ENCODE measurements around the gene SLC25A33. TPM values are rescaled to one million over a fixed set of nuclear protein-coding genes. Genes with fewer than 3 reads are reported as not detected.

SLC25A33 gene
- total RNA-seq, 1 experiment from 2014 or later = 9.4 TPM

DNA sequence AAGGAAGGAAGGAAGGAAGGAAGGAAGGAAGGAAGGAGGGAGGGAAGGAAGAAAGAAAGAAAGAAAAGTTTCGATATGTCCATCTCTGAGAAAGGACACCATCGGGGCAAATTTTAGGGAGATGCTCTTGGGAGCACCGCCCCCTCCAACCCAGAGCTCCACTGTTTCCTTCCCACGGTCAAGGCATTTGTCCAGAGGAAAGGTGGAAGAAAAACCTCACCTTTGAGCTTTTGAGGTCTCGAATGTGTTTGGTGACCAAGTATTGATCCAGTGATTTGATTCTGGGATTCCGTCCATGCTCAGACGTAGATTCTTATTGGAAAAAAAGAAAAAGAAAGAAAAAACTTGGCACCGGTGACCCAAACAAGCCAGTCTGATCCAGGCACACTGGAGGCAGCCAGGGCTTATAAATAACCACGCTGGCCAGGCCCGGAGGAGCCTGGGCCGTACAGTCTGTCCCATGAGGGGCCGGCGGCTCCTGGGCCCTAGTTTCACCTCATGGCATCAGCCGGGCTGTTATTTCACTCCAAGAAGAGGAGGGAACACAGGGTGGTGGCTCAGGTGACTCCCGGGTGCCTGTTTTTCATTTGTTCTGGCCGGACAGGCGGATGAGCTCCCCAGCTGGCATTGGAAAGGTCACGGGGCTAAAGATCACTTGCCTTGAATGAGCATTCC lies 36.1 kb upstream of the SLC25A33 start:
- Histone ChIP-seq H3K4me1 (ENCODE audit: insufficient read depth, low read length) (no peaks in the 10 kb centered on the region), H2AFZ (ENCODE audit: low read length) (no peak overlapping the region), H3K56ac (ENCODE audit: insufficient read length, low read depth, low read length) (no peak overlapping the region), H3K27me3 (ENCODE audit: insufficient read depth, low read length) (no peaks in the 10 kb centered on the region), H4K8ac (replicated peaks; ENCODE audit: insufficient read length, low read depth, low read length) (no peak overlapping the region), H3K18ac (ENCODE audit: insufficient read length, low read depth, low read length) (no peak overlapping the region), H2AK5ac (ENCODE audit: insufficient read length, low read length) (no peak overlapping the region), H2BK20ac (ENCODE audit: low read depth, low read length, poor library complexity, severe bottlenecking) (no peak overlapping the region), H3K79me2 (ENCODE audit: insufficient read depth, low read length) (no peaks in the 10 kb centered on the region), H4K5ac (ENCODE audit: insufficient read length, low read depth, low read length) (no peak overlapping the region), H3K9me3 (ENCODE audit: control insufficient read depth, low read depth, low read length) (no peaks in the 10 kb centered on the region), H2BK12ac (ENCODE audit: insufficient read length, low read depth, low read length) (no peak overlapping the region), H2BK5ac (ENCODE audit: insufficient read length, low read length) (no peak overlapping the region), H3K14ac (ENCODE audit: insufficient read depth, low read length) (no peak overlapping the region), H3K9ac (ENCODE audit: extremely low read depth, insufficient read length, low read length) (no peak overlapping the region), H3K23me2 (ENCODE audit: insufficient read length, low read depth, low read length, poor library complexity, severe bottlenecking) (no peaks in the 10 kb centered on the region), H3K79me1 (ENCODE audit: insufficient read depth, low read depth, low read length, poor library complexity, severe bottlenecking) (no peaks in the 10 kb centered on the region), H3T11ph (ENCODE audit: low read length) (no peak overlapping the region), H3K27ac (ENCODE audit: insufficient read length, low read depth, low read length) (no peak overlapping the region), H3K23ac (ENCODE audit: insufficient read length, low read depth, low read length) (no peak overlapping the region), H4K91ac (ENCODE audit: insufficient read length, low read depth, low read length) (no peak overlapping the region), H3K4ac (ENCODE audit: low read depth, low read length) (no peak overlapping the region), H2BK15ac (ENCODE audit: low read depth, low read length) (no peak overlapping the region), H2BK120ac (ENCODE audit: low read depth, low read length, poor library complexity, severe bottlenecking) (no peak overlapping the region), H3K4me2 (ENCODE audit: insufficient read depth, insufficient read length, low read length) (no peak overlapping the region), H4K20me1 (ENCODE audit: control insufficient read depth, insufficient read depth, insufficient read length) (no peaks in the 10 kb centered on the region)
- DNase-seq = no peak
- Mint-ChIP-seq H3K9me3 (no peaks in the 10 kb centered on the region; a peak in 1 of 5 replicates), H3K4me1 (no peaks in the 10 kb centered on the region), H3K4me3 (no peak overlapping the region), H3K27ac (no peak overlapping the region), H3K36me3 (ENCODE audit: insufficient read depth in 1 of 3, low read depth in 3 of 3) (no peaks in the 10 kb centered on the region), H3K27me3 (ENCODE audit: low read depth) (peaks cover 28% of the 10 kb centered on the region)
- WGBS (ENCODE audit: extremely low coverage, insufficient read length, low lambda C conversion rate) = no CpG with 5 or more reads among the region's 18 CpGs
- TF ChIP-seq, protein P1, sequence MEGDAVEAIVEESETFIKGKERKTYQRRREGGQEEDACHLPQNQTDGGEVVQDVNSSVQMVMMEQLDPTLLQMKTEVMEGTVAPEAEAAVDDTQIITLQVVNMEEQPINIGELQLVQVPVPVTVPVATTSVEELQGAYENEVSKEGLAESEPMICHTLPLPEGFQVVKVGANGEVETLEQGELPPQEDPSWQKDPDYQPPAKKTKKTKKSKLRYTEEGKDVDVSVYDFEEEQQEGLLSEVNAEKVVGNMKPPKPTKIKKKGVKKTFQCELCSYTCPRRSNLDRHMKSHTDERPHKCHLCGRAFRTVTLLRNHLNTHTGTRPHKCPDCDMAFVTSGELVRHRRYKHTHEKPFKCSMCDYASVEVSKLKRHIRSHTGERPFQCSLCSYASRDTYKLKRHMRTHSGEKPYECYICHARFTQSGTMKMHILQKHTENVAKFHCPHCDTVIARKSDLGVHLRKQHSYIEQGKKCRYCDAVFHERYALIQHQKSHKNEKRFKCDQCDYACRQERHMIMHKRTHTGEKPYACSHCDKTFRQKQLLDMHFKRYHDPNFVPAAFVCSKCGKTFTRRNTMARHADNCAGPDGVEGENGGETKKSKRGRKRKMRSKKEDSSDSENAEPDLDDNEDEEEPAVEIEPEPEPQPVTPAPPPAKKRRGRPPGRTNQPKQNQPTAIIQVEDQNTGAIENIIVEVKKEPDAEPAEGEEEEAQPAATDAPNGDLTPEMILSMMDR (conservative IDR thresholded peaks at IDR 0.05) = no peak

Measured in H9 (cell line).